GM18861 (cell line): ENCODE data around the gene FBXL7.

Experiments
- ATAC-seq: cut with Tn5 transposase; IDR thresholded peaks from one replicate; pipeline ENCODE4 v1.9.1; 2021; ENCODE audit not compliant: unreplicated experiment

Gene FBXL7

GRCh38 chr5:15499528-15500324, at the start of gene FBXL7:
Gene FBXL7 (plus strand): TSS chr5:15500180.
- no peak for ATAC-seq

DNA sequence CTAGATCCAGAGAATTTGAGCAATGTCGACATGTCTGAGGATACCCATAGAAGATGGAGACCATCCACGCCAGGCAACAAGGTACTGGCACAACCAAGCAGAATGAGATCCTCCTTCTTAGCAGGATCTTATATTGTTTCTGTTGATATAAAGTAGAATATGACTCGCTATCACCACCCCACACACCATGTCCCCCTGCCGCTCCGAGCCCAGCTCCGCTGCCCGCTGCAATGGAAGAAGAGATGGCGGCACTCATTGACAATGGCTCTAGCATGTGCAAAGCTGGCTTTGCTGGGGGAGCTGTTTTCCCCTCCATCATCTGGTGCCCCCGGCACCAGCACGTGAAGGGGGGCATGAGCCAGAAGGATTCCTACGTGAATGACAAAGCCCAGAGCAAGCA, 49.5 kb upstream of the FBXL7 start:
- no peak for ATAC-seq

DNA sequence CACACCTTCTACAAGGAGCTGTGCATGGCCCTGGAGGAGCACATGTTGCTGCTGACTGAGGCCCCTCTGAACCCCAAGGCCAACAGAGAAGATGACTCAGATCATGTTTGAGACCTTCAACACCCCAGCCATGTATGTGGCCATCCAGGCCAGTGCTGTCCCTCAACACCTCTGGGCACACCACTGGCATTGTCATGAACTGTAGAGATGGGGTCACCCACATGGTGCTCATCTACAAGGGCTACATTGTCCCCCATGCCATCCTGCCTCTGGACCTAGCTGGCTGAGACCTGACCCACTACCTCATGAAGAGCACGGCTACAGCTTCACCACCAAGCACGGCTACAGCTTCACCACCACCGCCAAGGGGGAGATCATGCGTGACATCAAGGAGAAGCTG, 49.0 kb upstream of the FBXL7 start:
- ATAC-seq = no peak

DNA sequence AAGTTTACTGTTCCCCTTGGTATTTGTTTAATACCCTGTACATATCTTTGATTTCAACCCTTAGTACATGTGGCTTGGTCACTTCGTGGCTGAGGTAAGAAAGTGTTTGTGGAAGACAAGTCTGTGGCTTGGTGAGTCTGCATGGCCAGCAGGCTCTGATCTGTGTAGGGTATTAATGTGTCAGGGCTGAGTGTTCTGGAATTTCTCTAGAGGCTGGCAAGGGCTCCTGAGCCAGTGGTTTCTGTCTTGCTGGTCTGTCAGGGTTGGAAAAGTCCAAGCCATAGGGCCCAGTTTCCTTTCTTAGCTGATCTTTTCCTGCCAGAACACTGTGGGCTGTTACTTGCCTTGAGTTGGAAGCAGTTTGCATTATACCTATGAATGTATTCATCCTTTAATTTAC, 48.0 kb upstream of the FBXL7 start:
- no peak for ATAC-seq

GRCh38 chr5:15452781-15453180, 47.2 kb upstream of the FBXL7 start:
- ATAC-seq = no peak

GRCh38 chr5:15459200-15459599, 40.8 kb upstream of the FBXL7 start:
- ATAC-seq = no peak

- no peak for ATAC-seq
Observed at GRCh38 chr5:15463231-15463980, 36.6 kb upstream of the FBXL7 start.

- ATAC-seq = no peak
Observed at GRCh38 chr5:15472116-15472515, 27.9 kb upstream of the FBXL7 start.

DNA sequence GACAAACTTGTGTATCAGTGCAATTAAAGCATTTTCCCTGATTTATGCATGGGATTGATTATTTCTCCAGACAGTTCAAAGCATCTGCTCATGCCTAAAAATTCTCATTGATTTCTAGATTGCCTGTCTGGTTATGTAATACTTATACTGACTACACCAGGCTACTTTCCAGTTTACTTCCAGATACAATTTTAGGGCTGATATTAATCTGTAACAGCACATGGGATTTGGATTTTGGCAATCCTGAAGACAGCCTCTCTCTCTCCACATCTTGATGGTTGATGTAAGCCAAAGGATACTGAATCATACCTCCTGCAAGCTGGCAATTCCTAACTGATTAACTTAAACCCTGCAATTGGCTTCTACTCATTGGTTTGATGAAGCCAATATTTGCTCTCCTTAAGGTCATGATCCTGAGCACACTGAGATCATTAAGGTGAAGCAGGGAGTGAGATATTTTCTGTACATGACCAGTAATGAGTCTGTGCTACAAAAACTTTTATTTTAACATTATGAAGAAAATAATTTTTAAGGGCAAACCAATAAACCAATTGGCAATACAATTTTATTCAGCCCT, 25.7 kb upstream of the FBXL7 start:
- no peak for ATAC-seq

DNA sequence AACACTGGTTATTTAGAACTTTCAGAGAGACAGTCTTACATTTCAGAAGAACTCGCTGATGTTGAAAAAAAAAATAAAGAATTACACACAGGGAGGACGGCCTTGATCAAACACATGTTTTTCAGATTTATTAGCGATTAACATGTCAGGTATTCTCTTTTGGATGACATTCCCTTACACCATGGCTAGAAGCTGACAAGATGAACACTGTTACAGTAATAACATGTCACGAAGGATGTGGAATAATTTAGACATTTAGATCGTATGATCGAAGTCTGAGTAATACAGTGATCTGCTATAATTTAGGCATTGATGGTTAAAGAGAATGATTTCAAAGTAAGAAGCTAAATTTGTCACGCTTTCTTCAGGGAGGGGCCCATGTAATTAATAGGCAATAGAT, 24.6 kb upstream of the FBXL7 start:
- ATAC-seq = no peak

DNA sequence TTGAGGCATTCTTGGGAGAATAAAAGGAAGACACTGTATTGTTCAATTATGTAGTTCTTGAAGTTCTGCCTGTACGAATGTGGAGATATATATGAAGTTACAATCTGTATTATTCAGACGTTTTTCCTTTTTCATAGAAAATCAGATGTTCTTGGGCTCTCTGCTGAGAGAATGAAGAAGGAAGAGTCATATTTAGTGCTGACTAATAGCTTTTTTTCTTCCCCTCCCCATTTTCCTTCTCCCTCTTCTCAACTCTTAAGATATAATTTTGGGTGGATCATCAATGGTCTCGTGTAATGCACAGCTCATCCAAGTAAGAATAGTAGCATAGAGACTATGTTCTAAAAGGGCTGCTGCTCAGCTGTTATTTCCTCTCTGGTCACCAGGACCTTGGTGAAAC, 23.0 kb upstream of the FBXL7 start:
- ATAC-seq = no peak

DNA sequence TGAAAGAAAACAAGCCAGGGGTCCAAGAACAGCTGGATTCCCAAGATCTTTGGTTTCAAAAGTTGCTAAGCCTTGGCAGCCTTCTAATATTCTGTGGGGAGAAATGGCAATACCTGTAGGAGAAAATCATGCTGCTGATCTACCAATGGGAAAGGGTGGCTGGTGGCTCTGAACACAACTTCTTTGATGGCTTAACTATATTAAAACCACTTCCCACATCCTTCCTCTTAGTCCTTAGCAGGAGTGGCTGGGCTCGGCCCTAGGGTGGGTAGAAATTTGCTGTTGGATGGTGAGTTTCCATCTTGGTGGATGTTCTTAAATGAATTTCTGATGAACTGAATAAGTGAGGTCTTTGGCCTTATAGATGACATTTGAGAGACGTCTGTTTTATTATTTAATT, 19.5 kb upstream of the FBXL7 start:
- ATAC-seq = no peak

DNA sequence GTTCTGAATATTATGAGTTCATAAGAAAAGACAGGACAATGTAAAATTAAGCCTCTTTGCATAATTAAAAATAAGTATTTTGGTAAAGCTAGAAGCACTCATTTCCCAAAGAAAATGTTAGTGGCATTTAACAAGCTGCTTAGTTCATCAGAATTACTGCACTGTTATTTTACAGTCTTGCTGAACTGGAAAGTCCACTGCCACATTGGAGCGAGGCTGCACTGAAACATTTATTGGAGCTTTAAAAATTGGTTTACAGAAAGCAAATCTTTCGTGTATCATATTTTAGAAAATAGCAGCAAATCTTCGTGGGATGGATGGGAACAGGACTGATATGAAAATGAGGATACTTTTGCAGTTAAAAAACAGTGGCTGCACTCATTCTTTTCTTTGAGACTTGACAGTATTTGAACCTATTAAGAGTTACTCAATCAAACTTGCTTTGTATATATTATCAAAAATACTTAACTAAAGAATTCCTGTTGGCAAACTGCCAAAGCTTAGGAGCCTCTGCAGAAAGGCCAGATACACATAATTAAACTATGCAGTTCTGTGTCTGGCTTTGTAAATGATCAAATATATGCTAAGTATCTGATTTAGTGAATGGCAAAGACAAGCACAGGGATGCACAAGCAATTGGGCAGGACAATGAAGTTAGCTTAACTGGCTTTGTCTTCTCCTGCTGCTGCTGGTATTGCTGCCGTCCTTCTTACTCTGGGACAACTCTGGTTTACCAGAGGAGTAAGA, 16.5 kb upstream of the FBXL7 start:
- no peak for ATAC-seq

- no peak for ATAC-seq
Observed at GRCh38 chr5:15487228-15487627, 12.8 kb upstream of the FBXL7 start.

DNA sequence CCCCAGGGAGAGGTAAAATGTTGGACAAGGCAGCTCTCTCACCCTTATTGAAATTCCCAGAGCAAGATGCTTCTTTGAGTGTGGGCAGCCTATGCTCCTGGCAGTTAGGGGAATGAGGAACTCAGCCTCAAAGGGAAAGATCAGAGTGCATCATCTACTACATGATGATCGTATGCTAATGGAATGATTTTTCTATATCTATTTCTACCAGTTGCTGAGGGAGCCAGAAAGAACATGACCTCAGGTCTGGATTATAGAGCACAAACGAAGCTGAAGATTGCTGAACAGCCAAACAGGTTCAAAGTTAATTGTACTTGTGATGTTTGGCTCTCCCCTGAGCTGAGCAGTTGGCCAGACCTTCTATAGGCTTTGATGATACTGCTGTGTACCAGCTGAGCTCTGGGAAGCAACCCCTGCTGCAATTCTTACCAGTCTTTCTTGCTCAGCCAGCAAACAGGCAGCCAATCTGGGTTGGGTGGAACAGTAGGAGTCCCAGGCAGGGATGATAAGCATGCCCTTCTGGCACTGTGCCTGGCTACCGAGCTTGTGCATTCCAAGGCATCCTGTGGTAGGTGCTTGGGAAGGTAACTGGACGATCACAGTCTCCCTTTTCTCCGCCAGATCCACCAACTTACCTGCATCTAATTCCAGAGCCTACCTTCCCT, 10.3 kb upstream of the FBXL7 start:
- no peak for ATAC-seq

- no peak for ATAC-seq
Observed at GRCh38 chr5:15492545-15492944, 7.4 kb upstream of the FBXL7 start.

GRCh38 chr5:15493501-15493900, 6.5 kb upstream of the FBXL7 start:
- no peak for ATAC-seq

GRCh38 chr5:15495026-15495425, 5.0 kb upstream of the FBXL7 start:
- ATAC-seq = no peak

- ATAC-seq = no peak
Observed at GRCh38 chr5:15496886-15497285, 3.1 kb upstream of the FBXL7 start.

GRCh38 chr5:15500325-15501001, 483 bp downstream of the FBXL7 start:
- ATAC-seq = no peak
